GM19043 (cell line): ENCODE measurements around the gene NEAT1.
"Not testable (repeated sequence)": the region's sequence is repeated elsewhere in the genome, so short reads cannot be mapped to it uniquely, and the experiment has no call there.

Source experiments
- ATAC-seq: cut with Tn5 transposase; IDR thresholded peaks from one replicate; pipeline ENCODE4 v1.9.1; 2021; ENCODE audit warnings: low read depth; ENCODE audit not compliant: unreplicated experiment

NEAT1 gene

GRCh38 chr11:65404638-65405339 is 17.8 kb upstream of the NEAT1 start:
- no peak for ATAC-seq

DNA sequence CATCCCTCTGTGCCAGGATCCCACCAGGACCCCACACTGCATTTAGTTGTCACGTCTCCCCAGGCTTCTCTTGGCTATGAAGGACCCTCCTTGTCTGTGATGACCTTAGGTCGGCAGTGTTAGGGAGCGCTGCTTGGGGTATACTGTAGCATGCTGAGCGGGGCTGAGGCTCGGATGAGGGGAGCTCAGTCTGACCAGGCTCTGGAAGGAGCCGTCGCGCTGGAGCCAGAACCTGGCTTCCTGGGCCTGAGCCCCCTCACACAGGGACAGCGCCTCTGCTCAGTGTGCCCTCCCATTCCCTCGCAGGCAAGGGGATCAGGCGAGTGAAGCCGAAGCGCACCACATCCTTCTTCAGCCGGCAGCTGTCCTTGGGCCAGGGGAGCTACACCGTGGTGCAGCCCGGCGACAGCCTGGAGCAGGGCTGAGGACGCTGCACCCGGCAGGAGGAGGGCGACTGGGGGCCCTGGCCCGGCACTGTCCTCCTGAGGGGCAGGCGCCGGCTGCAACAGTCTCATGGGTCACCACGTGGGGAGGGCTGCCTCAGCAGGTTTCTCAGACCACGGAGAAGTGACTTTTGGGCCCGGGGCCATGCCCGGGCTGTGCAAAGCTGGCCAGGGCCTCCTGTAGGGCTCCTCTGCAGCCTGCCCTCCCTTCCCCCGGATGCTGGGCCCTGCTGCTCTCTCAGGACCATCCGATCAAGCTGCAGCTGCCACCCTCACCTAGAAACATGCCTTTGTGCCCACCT is 11.5 kb upstream of the NEAT1 start:
- ATAC-seq = no peak

GRCh38 chr11:65411681-65412070 is 10.9 kb upstream of the NEAT1 start:
- no peak for ATAC-seq

- no peak for ATAC-seq
These were observed 10.1 kb upstream of the NEAT1 start for GRCh38 chr11:65412271-65413076.

GRCh38 chr11:65413077-65413664 is 9.4 kb upstream of the NEAT1 start:
- ATAC-seq = not testable (repeated sequence)

DNA sequence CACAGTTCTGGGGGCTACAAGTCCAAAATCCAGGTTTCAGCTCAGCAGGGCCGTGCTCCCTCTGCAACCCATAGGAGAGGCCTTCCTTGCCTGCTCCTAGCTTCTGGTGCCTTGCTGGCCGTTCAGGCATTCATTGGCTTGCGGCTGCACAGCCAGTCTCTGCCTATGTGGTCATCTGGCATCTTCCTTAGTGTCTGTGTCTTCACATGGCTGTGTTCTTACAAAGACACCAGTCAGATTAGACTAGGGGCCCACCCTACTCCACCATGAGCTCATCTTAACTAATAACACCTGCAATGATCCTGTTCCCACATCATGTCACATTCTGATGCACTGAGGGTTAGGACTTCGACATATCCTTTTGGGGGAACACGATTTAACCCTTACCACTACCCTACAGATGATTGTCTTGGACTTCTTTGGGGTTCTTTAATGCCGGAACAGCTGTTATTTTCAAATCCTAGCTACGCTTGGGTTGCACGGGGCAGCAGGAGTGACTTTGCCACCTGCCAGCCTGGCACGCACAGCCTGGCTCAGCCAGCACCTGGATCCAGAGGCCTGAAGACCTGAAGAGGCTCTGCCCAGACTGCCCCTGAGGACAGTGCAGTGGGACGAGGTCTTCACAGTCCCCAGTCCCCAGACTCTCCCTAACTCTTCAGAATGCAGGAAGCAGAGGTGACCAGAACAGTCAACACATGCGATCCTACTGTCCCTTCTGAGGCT is 7.7 kb upstream of the NEAT1 start:
- no peak for ATAC-seq

DNA sequence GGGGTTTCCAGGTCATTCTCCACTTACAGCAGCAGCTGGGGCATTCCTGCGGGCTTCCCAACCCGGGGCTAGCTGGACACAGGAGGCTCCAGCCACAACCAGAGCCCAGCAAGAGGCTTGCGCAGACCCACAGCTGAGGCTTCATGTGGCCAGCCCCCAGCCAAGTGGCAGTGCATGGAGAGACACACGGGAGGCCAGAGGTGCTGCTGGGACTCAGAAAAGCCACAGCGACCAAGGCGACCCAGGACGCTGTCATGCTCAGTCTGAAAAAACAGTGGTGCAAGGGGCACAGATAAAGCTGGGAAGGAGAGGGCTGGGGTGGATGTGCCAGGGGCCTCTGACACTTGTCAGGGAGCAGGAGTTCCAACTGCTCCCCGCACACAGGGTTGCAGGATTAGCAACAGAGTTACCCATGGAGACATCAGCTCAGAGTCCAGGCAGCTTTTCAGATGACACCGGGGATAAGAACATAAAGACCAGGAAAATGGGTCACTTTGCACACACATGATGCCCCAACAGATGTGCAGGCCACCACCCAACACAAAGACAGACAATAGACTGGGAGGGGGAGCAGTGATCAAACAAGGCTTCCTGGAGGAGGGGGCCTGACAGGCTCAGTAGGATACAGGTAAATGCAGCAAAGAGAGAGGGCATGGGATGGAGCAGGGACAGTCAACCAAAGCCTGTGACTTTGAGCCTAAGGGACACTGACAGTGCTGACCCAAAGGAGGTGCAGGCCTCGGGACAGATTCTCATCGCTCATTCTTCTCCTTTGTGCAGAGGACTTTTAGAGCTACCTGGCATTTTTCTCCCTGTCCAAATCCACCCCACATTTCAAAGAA is 6.9 kb upstream of the NEAT1 start:
- no peak for ATAC-seq

- no peak for ATAC-seq
These were observed 6.2 kb upstream of the NEAT1 start for GRCh38 chr11:65416341-65416824.

- no peak for ATAC-seq
These were observed 5.5 kb upstream of the NEAT1 start for GRCh38 chr11:65416841-65417701.

- ATAC-seq = no peak
These were observed 4.7 kb upstream of the NEAT1 start for GRCh38 chr11:65417702-65418430.

DNA sequence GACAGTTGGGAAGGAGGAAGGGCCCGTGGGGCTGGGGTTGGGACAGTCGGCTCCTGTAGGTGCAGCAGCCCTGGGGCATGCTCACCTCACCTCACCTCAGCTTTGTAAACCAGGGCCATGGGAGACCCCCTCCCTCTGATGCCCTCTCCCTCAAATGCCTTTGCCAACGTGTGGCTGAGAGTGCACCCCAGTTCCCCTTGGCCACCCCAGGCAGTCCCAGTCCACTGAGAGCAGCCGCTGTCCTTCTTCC is 4.2 kb upstream of the NEAT1 start:
- ATAC-seq = no peak

- ATAC-seq = peak; percentile 40
These were observed 3.7 kb upstream of the NEAT1 start for GRCh38 chr11:65418681-65419459.

GRCh38 chr11:65419460-65419771 is 3.2 kb upstream of the NEAT1 start:
- ATAC-seq = no peak

DNA sequence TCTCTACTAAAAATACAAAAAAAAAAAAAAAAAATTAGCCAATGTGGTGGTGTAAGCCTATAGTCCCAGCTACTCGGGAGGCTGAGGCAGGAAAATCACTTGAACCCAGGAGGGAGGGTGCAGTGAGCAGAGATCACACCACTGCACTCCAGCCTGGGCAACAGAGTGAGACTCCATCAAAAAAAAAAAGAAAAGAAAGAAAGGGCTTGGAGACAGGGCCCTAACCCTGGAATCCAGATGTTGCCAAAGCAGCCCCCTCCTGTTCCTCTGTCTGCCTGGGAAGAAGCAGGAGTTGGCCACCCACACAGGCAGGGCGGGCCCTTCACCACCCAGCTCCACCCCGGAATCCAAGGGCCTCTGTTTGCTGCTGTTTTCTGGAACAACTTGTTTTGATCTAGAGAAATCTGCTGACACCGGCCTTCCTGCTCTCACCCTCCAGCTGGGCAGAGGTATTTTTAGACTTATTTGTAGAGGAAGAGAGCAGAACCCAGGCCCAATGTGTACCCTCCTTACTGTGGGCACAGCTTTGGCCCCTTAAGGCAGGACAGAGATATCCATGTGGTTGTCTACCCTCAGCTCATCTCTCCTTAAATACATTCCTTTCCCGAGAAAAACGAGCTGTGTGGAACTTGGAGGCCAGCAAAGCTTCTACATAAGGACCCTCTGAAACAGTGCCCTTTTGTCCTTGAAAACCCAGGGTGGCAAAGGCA is 2.7 kb upstream of the NEAT1 start:
- no peak for ATAC-seq

- no peak for ATAC-seq
These were observed 2.1 kb upstream of the NEAT1 start for GRCh38 chr11:65420506-65420905.

GRCh38 chr11:65420979-65421793 is 1.4 kb upstream of the NEAT1 start:
- no peak for ATAC-seq
